ENCODE data around the gene DENND1A.

The DENND1A gene

GRCh38 chr9:123411191-123411590 is 518.7 kb downstream of the DENND1A start:
- H3K4me2 ChIP-seq (ENCODE audit: low read depth, low read length, poor library complexity, severe bottlenecking), result no peak overlapping the region
- H3K36me3 ChIP-seq (ENCODE audit: insufficient read depth, low read length), result no peaks in the 10 kb centered on the region
- TF ChIP-seq CTCF (conservative IDR thresholded peaks at IDR 0.05; ENCODE audit: low read length) (no peak), EZH2phosphoT487 (IDR thresholded peaks at IDR 0.05; ENCODE audit: borderline replicate concordance) (no peak)
- H2AFZ ChIP-seq (ENCODE audit: low read length), result no peak overlapping the region
- H3K4me3 ChIP-seq (ENCODE audit: low read length, poor library complexity, severe bottlenecking), result no peak overlapping the region
- H3K4me1 ChIP-seq (ENCODE audit: insufficient read depth, low read length, poor library complexity, severe bottlenecking), result no peaks in the 10 kb centered on the region
- no peaks in the 10 kb centered on the region for H4K20me1 ChIP-seq (ENCODE audit: insufficient read depth, low read length, poor library complexity, severe bottlenecking)
- H3F3A ChIP-seq (ENCODE audit: low read depth), result no peaks in the 10 kb centered on the region
- no peaks in the 10 kb centered on the region for H3K27me3 ChIP-seq (ENCODE audit: insufficient read depth, low read length, poor library complexity, severe bottlenecking)
- H3K9me3 ChIP-seq (ENCODE audit: insufficient read depth, low read depth, low read length), result no peaks in the 10 kb centered on the region
- H3K9me2 ChIP-seq (replicated peaks; ENCODE audit: low read depth, low read length), result no peaks in the 10 kb centered on the region
- no peaks in the 10 kb centered on the region for H3K79me2 ChIP-seq (ENCODE audit: insufficient read depth, low read length)
- H3K9ac ChIP-seq (ENCODE audit: low read depth, low read length, poor library complexity, severe bottlenecking), result no peak overlapping the region

GRCh38 chr9:123410281-123410910 is 519.5 kb downstream of the DENND1A start:
- Histone ChIP-seq H3F3A (ENCODE audit: low read depth) (no peaks in the 10 kb centered on the region), H3K4me3 (ENCODE audit: low read length, poor library complexity, severe bottlenecking) (no peak overlapping the region), H3K9me3 (ENCODE audit: insufficient read depth, low read depth, low read length) (no peaks in the 10 kb centered on the region), H3K9ac (ENCODE audit: low read depth, low read length, poor library complexity, severe bottlenecking) (no peak overlapping the region), H3K4me2 (ENCODE audit: low read depth, low read length, poor library complexity, severe bottlenecking) (no peak overlapping the region), H4K20me1 (ENCODE audit: insufficient read depth, low read length, poor library complexity, severe bottlenecking) (no peaks in the 10 kb centered on the region), H2AFZ (ENCODE audit: low read length) (no peak overlapping the region), H3K27me3 (ENCODE audit: insufficient read depth, low read length, poor library complexity, severe bottlenecking) (no peaks in the 10 kb centered on the region), H3K36me3 (ENCODE audit: insufficient read depth, low read length) (no peaks in the 10 kb centered on the region), H3K9me2 (replicated peaks; ENCODE audit: low read depth, low read length) (no peaks in the 10 kb centered on the region), H3K79me2 (ENCODE audit: insufficient read depth, low read length) (no peaks in the 10 kb centered on the region), H3K4me1 (ENCODE audit: insufficient read depth, low read length, poor library complexity, severe bottlenecking) (no peaks in the 10 kb centered on the region)
- TF ChIP-seq CTCF (conservative IDR thresholded peaks at IDR 0.05; ENCODE audit: low read length) (no peak), EZH2phosphoT487 (IDR thresholded peaks at IDR 0.05; ENCODE audit: borderline replicate concordance) (no peak)

GRCh38 chr9:123408313-123409262 is 521.3 kb downstream of the DENND1A start:
- no peaks in the 10 kb centered on the region for H3F3A ChIP-seq (ENCODE audit: low read depth)
- H4K20me1 ChIP-seq (ENCODE audit: insufficient read depth, low read length, poor library complexity, severe bottlenecking), result no peaks in the 10 kb centered on the region
- TF ChIP-seq EZH2phosphoT487 (IDR thresholded peaks at IDR 0.05; ENCODE audit: borderline replicate concordance) (no peak), CTCF (conservative IDR thresholded peaks at IDR 0.05; ENCODE audit: low read length) (no peak)
- H3K4me3 ChIP-seq (ENCODE audit: low read length, poor library complexity, severe bottlenecking), result no peak overlapping the region
- no peak overlapping the region for H3K9ac ChIP-seq (ENCODE audit: low read depth, low read length, poor library complexity, severe bottlenecking)
- no peaks in the 10 kb centered on the region for H3K79me2 ChIP-seq (ENCODE audit: insufficient read depth, low read length)
- no peaks in the 10 kb centered on the region for H3K36me3 ChIP-seq (ENCODE audit: insufficient read depth, low read length)
- no peak overlapping the region for H2AFZ ChIP-seq (ENCODE audit: low read length)
- H3K4me2 ChIP-seq (ENCODE audit: low read depth, low read length, poor library complexity, severe bottlenecking), result no peak overlapping the region
- H3K27me3 ChIP-seq (ENCODE audit: insufficient read depth, low read length, poor library complexity, severe bottlenecking), result no peaks in the 10 kb centered on the region
- no peaks in the 10 kb centered on the region for H3K9me3 ChIP-seq (ENCODE audit: insufficient read depth, low read depth, low read length)
- no peaks in the 10 kb centered on the region for H3K4me1 ChIP-seq (ENCODE audit: insufficient read depth, low read length, poor library complexity, severe bottlenecking)
- H3K9me2 ChIP-seq (replicated peaks; ENCODE audit: low read depth, low read length), result no peaks in the 10 kb centered on the region
